Mesenchymal stem cell (in vitro differentiated cells and primary cell): ENCODE measurements around the gene CD2AP.
A peak's percentile ranks its signal among the peaks of the same experiment; 100 is the strongest.

Experiments
- DNase-seq: peaks from one replicate; pipeline ENCODE4 v3.0.0-alpha.2; 2013
- H2AFZ ChIP-seq: one replicate; pipeline ENCODE4 v1.6.1; 2013; ENCODE audit warnings: low read depth, mild to moderate bottlenecking, control low read depth, inconsistent platforms, low read length, moderate library complexity
- H2AK5ac ChIP-seq: 2 replicates; pipeline ENCODE4 v1.6.1; 2013; ENCODE audit warnings: low read length, moderate library complexity, mild to moderate bottlenecking, inconsistent platforms; ENCODE audit not compliant: severe bottlenecking
- H2BK120ac ChIP-seq: one replicate; pipeline ENCODE4 v1.6.1; 2013; ENCODE audit warnings: low read depth, mild to moderate bottlenecking, inconsistent platforms, low read length, moderate library complexity
- H2BK12ac ChIP-seq, 2 experiments: one replicate each; pipeline ENCODE4 v1.6.1; 2013; ENCODE audit warnings: inconsistent platforms in 2 of 2, low read length in 2 of 2, mild to moderate bottlenecking in 2 of 2, moderate library complexity in 2 of 2, control low read depth in 1 of 2
- H2BK15ac ChIP-seq: one replicate; pipeline ENCODE4 v1.6.1; 2013; ENCODE audit warnings: mild to moderate bottlenecking, low read depth, inconsistent platforms; ENCODE audit not compliant: poor library complexity, severe bottlenecking
- H2BK5ac ChIP-seq: 2 replicates; pipeline ENCODE4 v1.6.1; 2013; ENCODE audit warnings: low read depth, mild to moderate bottlenecking, low read length, control low read depth, inconsistent platforms; ENCODE audit not compliant: poor library complexity, severe bottlenecking
- H3K14ac ChIP-seq, 2 experiments: one replicate each; pipeline ENCODE4 v1.6.1; 2013; ENCODE audit warnings: inconsistent platforms in 2 of 2, low read length in 2 of 2, control low read depth in 1 of 2, mild to moderate bottlenecking in 1 of 2, moderate library complexity in 1 of 2
- H3K18ac ChIP-seq, 2 experiments: one replicate each; pipeline ENCODE4 v1.6.1; 2013; ENCODE audit warnings: inconsistent platforms in 2 of 2, low read length in 2 of 2, control low read depth in 1 of 2, low read depth in 1 of 2, mild to moderate bottlenecking in 1 of 2
- H3K23ac ChIP-seq, 2 experiments: one replicate each; pipeline ENCODE4 v1.6.1; 2013; ENCODE audit warnings: inconsistent platforms in 2 of 2, low read length in 2 of 2, mild to moderate bottlenecking in 2 of 2, moderate library complexity in 2 of 2, control low read depth in 1 of 2
- H3K27ac ChIP-seq: 2 replicates; pipeline ENCODE4 v1.5.1; 2013; ENCODE audit warnings: mild to moderate bottlenecking, moderate library complexity, low read length, control low read depth, inconsistent platforms; ENCODE audit not compliant: poor library complexity, severe bottlenecking
- H3K27me3 ChIP-seq, 2 experiments: 2 replicates each; pipeline versions ENCODE4 v1.6.1 to v1.7.0; 2013; ENCODE audit warnings: low read length in 2 of 2, mild to moderate bottlenecking in 2 of 2, moderate library complexity in 2 of 2, control low read depth in 1 of 2, inconsistent platforms in 1 of 2; ENCODE audit not compliant: control insufficient read depth in 1 of 2, insufficient read depth in 1 of 2
- H3K36me3 ChIP-seq, 2 experiments: 2 replicates each; pipeline versions ENCODE4 v1.6.1 to v1.7.0; 2013; ENCODE audit warnings: low read length in 2 of 2, control low read depth in 1 of 2, inconsistent platforms in 1 of 2, low read depth in 1 of 2, mild to moderate bottlenecking in 1 of 2; ENCODE audit not compliant: insufficient read depth in 2 of 2, control insufficient read depth in 1 of 2
- H3K4ac ChIP-seq, 2 experiments: one replicate each; pipeline ENCODE4 v1.6.1; 2013; ENCODE audit warnings: inconsistent platforms in 2 of 2, low read length in 2 of 2, mild to moderate bottlenecking in 2 of 2, moderate library complexity in 2 of 2, control low read depth in 1 of 2, low read depth in 1 of 2
- H3K4me1 ChIP-seq: 2 replicates; pipeline ENCODE4 v1.6.1; 2013; ENCODE audit warnings: low read depth, low read length, control low read depth; ENCODE audit not compliant: control insufficient read depth, insufficient read depth
- H3K4me2 ChIP-seq: 2 replicates; pipeline ENCODE4 v1.6.1; 2013; ENCODE audit warnings: low read length, mild to moderate bottlenecking, inconsistent platforms; ENCODE audit not compliant: poor library complexity, severe bottlenecking
- H3K4me3 ChIP-seq, 2 experiments: 2 replicates each; pipeline versions ENCODE4 v1.5.1 to v1.7.0; 2013; ENCODE audit warnings: low read length in 2 of 2, mild to moderate bottlenecking in 2 of 2, control low read depth in 1 of 2, low read depth in 1 of 2; ENCODE audit not compliant: insufficient read depth in 1 of 2
- H3K79me1 ChIP-seq: replicated peaks from 2 replicates; pipeline ENCODE4 v1.6.1; 2013; ENCODE audit warnings: mild to moderate bottlenecking, control low read depth, low read length, inconsistent platforms; ENCODE audit not compliant: poor library complexity, severe bottlenecking
- H3K9ac ChIP-seq: 2 replicates; pipeline ENCODE4 v1.7.0; 2013; ENCODE audit warnings: mild to moderate bottlenecking, low read length, moderate library complexity
- H3K9me3 ChIP-seq: 2 replicates; pipeline ENCODE4 v1.7.0; 2013; ENCODE audit warnings: mild to moderate bottlenecking, low read length; ENCODE audit not compliant: control insufficient read depth
- H4K8ac ChIP-seq: one replicate; pipeline ENCODE4 v1.6.1; 2013; ENCODE audit warnings: inconsistent platforms, mild to moderate bottlenecking, low read length, moderate library complexity
- H4K91ac ChIP-seq: one replicate; pipeline ENCODE4 v1.6.1; 2013; ENCODE audit warnings: mild to moderate bottlenecking, low read length, inconsistent platforms
- WGBS: methylation state at CpG from one replicate; pipeline ENCODE4 v1.1.7; 2013; ENCODE audit warnings: mixed read lengths; 5-methylcytosine and 5-hydroxymethylcytosine counted together

The CD2AP gene

GRCh38 chr6:47633141-47633540 is 155.6 kb downstream of the CD2AP start:
- Histone ChIP-seq H3K23ac (no peak overlapping the region), H3K9ac (no peak overlapping the region), H3K4ac (no peak overlapping the region), H3K4me2 (no peak overlapping the region), H3K18ac (no peak overlapping the region), H2BK12ac (no peak overlapping the region), H3K79me1 (no peaks in the 10 kb centered on the region), H3K27me3 (no peaks in the 10 kb centered on the region), H3K27ac (no peak overlapping the region), H2BK15ac (no peak overlapping the region), H3K14ac (no peak overlapping the region), H3K36me3 (no peaks in the 10 kb centered on the region), H3K4me1 (peaks cover 3% of the 10 kb centered on the region), H4K8ac (no peak overlapping the region), H4K91ac (no peak overlapping the region), H3K9me3 (no peaks in the 10 kb centered on the region), H2AK5ac (no peak overlapping the region), H2BK5ac (no peak overlapping the region), H2AFZ (no peak overlapping the region), H3K4me3 (no peak overlapping the region), H2BK120ac (no peak overlapping the region)
- peak; percentile 23 for DNase-seq
- 73% methylated on average over 1 of the region's 3 CpGs for WGBS

GRCh38 chr6:47634210-47635047 is 156.8 kb downstream of the CD2AP start:
- Histone ChIP-seq H2BK15ac (no peak overlapping the region), H3K23ac (no peak overlapping the region), H3K79me1 (no peaks in the 10 kb centered on the region), H4K8ac (no peak overlapping the region), H3K14ac (no peak overlapping the region), H3K9me3 (no peaks in the 10 kb centered on the region), H3K36me3 (no peaks in the 10 kb centered on the region), H3K9ac (no peak overlapping the region), H3K27ac (no peak overlapping the region), H2AK5ac (no peak overlapping the region), H2BK12ac (no peak overlapping the region), H3K18ac (no peak overlapping the region), H3K4me1 (no peaks in the 10 kb centered on the region), H2AFZ (no peak overlapping the region), H3K4me2 (no peak overlapping the region), H4K91ac (no peak overlapping the region), H3K4ac (no peak overlapping the region), H3K27me3 (no peaks in the 10 kb centered on the region), H2BK120ac (no peak overlapping the region), H2BK5ac (no peak overlapping the region), H3K4me3 (no peak overlapping the region)
- 85% methylated on average over 5 of the region's 5 CpGs for WGBS
- DNase-seq: no peak

GRCh38 chr6:47646689-47647088 is 169.1 kb downstream of the CD2AP start:
- Histone ChIP-seq H3K4me2 (no peak overlapping the region), H3K4me3 (no peak overlapping the region), H3K9ac (no peak overlapping the region), H3K18ac (no peak overlapping the region), H3K79me1 (no peaks in the 10 kb centered on the region), H3K9me3 (no peaks in the 10 kb centered on the region), H2BK5ac (no peak overlapping the region), H3K4me1 (no peaks in the 10 kb centered on the region), H3K27me3 (no peaks in the 10 kb centered on the region), H3K27ac (no peak overlapping the region), H4K8ac (no peak overlapping the region), H3K14ac (no peak overlapping the region), H2BK120ac (no peak overlapping the region), H3K23ac (no peak overlapping the region), H3K36me3 (no peaks in the 10 kb centered on the region), H2BK12ac (no peak overlapping the region), H2AFZ (no peak overlapping the region), H3K4ac (no peak overlapping the region), H4K91ac (no peak overlapping the region), H2BK15ac (no peak overlapping the region), H2AK5ac (no peak overlapping the region)
- WGBS: 73% methylated on average over 4 of the region's 4 CpGs
- DNase-seq: no peak

- H2BK12ac ChIP-seq: no peak overlapping the region
- H3K4ac ChIP-seq: no peak overlapping the region
- H2AK5ac ChIP-seq: no peak overlapping the region
- no peak overlapping the region for H3K4me2 ChIP-seq
- no peak overlapping the region for H3K9ac ChIP-seq
- H2BK120ac ChIP-seq: no peak overlapping the region
- H3K27ac ChIP-seq: no peak overlapping the region
- no peak overlapping the region for H2BK15ac ChIP-seq
- no CpG with 5 or more reads among the region's 1 CpG for WGBS
- no peak overlapping the region for H2AFZ ChIP-seq
- no peak overlapping the region for H3K4me3 ChIP-seq
- no peaks in the 10 kb centered on the region for H3K36me3 ChIP-seq
- H3K9me3 ChIP-seq: no peaks in the 10 kb centered on the region
- H3K4me1 ChIP-seq: no peaks in the 10 kb centered on the region
- H4K91ac ChIP-seq: no peak overlapping the region
- H3K27me3 ChIP-seq: no peaks in the 10 kb centered on the region
- no peak overlapping the region for H3K18ac ChIP-seq
- no peaks in the 10 kb centered on the region for H3K79me1 ChIP-seq
- no peak for DNase-seq
- H3K14ac ChIP-seq: no peak overlapping the region
- no peak overlapping the region for H3K23ac ChIP-seq
- H2BK5ac ChIP-seq: no peak overlapping the region
- H4K8ac ChIP-seq: no peak overlapping the region
Measured at GRCh38 chr6:47647188-47647587, 169.6 kb downstream of the CD2AP start.
